ENCODE data around the gene DHX34. TPM values are rescaled to one million over a fixed set of nuclear protein-coding genes. Genes with fewer than 3 reads are reported as not detected.

DHX34 gene
- total and polyA plus RNA-seq, 2 donors (not counting 1 experiment from before 2014, with no cell fraction given), result 2.6 to 8.3 TPM

DNA sequence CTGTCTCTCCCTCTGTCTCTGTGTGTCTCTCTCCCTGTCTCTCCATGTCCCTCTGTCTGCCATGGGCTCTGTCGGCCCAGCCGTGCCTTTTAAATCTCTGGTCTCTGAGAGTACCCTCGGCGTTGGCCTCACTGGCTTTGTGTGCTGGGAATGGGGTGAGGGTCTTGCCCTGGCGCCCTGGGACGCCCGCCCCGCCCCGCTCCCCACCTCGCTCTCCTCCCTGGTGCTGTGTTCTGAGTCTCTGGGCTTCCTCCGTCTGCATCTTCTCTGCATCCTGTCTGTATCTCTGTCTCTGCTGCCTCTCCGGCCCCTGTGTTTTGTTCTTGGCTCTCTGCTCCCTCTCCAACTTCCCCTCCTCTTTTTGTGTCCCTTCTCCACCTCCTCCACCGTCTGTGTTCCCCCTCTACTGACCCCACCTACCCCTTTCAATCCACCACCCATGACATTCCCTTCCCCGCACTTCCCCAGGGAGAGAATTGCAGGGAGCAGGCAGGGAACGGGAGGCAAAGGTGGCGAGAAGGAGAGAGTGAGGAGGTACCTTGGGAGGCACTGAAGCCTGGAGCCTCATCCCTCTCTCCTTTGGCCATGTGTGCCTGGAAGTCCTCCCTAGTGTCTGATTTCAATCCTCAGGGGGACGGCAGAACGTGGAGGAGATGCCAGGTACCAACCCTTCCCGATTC is 74.2 kb downstream of the DHX34 start:
- Histone ChIP-seq H4K20me1 (ENCODE audit: control insufficient read depth, extremely low read depth, insufficient read depth, low read length) (no peaks in the 10 kb centered on the region), H3K4me2 (ENCODE audit: extremely low read depth, insufficient read depth, low read length) (no peak overlapping the region), H3K79me2 (ENCODE audit: control insufficient read depth, insufficient read depth, low read length) (no peaks in the 10 kb centered on the region), H3K27ac (ENCODE audit: insufficient read depth, low read length) (no peak overlapping the region), H3K36me3 (ENCODE audit: control insufficient read depth, insufficient read depth, low read length) (no peaks in the 10 kb centered on the region), H3K4me1 (ENCODE audit: control insufficient read depth, extremely low read depth, insufficient read depth, low read length) (peaks cover 7% of the 10 kb centered on the region), H3K9me3 (ENCODE audit: control insufficient read depth, insufficient read depth, low read depth, low read length) (no peaks in the 10 kb centered on the region), H2AFZ (ENCODE audit: low read length) (no peak overlapping the region), H3K27me3 (ENCODE audit: control insufficient read depth, insufficient read depth, low read length) (peaks cover 44% of the 10 kb centered on the region), H3K4me3 (replicated peaks in 1 of 4; ENCODE audit: control extremely low read depth in 1 of 4, insufficient read depth in 1 of 4, low read depth in 3 of 4, low read length in 4 of 4) (no peak overlapping the region), H3K9ac (ENCODE audit: insufficient read depth, low read length) (no peak overlapping the region)
- DNase-seq (ENCODE audit: low read depth in 2 of 2), result no peak
- TF ChIP-seq EZH2 (IDR thresholded peaks at IDR 0.05; ENCODE audit: low read length, missing control alignments), result peak; percentile 75
- TF ChIP-seq, protein P1, sequence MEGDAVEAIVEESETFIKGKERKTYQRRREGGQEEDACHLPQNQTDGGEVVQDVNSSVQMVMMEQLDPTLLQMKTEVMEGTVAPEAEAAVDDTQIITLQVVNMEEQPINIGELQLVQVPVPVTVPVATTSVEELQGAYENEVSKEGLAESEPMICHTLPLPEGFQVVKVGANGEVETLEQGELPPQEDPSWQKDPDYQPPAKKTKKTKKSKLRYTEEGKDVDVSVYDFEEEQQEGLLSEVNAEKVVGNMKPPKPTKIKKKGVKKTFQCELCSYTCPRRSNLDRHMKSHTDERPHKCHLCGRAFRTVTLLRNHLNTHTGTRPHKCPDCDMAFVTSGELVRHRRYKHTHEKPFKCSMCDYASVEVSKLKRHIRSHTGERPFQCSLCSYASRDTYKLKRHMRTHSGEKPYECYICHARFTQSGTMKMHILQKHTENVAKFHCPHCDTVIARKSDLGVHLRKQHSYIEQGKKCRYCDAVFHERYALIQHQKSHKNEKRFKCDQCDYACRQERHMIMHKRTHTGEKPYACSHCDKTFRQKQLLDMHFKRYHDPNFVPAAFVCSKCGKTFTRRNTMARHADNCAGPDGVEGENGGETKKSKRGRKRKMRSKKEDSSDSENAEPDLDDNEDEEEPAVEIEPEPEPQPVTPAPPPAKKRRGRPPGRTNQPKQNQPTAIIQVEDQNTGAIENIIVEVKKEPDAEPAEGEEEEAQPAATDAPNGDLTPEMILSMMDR (conservative IDR thresholded peaks at IDR 0.05 in 1 of 2, IDR thresholded peaks at IDR 0.05 in 1 of 2; ENCODE audit: low read depth in 1 of 2, low read length in 2 of 2), result no peak

DNA sequence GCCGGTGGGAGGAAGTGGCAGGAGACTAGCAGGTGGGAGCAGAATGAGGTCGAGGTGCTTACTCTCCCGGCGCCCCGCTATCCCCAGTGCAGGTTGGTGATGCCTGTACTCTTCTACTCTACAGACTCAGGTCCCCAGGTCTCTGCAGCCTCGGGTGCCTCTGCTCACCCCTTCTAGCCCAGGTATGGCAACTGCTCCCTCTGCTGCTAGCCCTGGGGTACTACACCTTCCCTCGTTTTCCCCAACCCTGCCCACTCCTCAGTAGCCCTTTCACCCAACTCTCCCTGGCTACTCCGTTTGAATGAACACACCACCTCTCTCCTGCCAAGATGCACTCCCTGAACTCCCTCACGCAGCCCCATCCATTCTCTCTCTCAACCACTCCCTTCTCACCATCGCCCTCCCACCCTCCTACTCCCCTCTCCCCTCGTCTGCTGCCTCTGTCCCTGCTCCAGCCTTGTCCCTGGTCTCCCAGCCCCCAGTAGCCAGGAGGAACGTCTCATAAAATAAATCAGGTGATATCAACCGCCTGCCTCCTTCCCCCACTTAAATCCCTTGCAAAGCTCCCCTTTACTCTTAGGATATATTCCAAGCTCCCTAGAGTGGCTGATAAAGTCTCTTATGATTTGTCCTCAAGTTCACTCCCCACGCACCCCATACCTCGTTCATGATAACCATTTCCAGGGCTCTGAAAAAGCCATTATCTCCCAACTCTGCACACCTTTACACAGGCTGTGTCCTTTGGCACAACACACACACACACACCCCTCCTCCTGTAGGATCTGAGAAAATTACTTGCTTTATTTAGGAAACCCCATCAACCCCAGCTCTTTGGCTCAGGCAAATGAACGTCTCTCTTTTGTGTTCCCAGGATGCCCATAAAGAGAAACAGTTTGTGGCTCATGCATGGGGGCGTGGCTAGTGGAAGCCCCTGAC is 78.4 kb downstream of the DHX34 start:
- H4K20me1 ChIP-seq (ENCODE audit: control insufficient read depth, extremely low read depth, insufficient read depth, low read length), result no peaks in the 10 kb centered on the region
- peak overlapping the region; percentile 95 for H3K4me2 ChIP-seq (ENCODE audit: extremely low read depth, insufficient read depth, low read length)
- no peaks in the 10 kb centered on the region for H3K79me2 ChIP-seq (ENCODE audit: control insufficient read depth, insufficient read depth, low read length)
- DNase-seq (ENCODE audit: low read depth in 2 of 2), result peak; percentile 36 to 45
- peaks cover 14% of the 10 kb centered on the region for H3K27me3 ChIP-seq (ENCODE audit: control insufficient read depth, insufficient read depth, low read length)
- H3K4me1 ChIP-seq (ENCODE audit: control insufficient read depth, extremely low read depth, insufficient read depth, low read length), result peaks cover 14% of the 10 kb centered on the region
- peak overlapping the region; percentile 45 for H2AFZ ChIP-seq (ENCODE audit: low read length)
- H3K36me3 ChIP-seq (ENCODE audit: control insufficient read depth, insufficient read depth, low read length), result no peaks in the 10 kb centered on the region
- no peaks in the 10 kb centered on the region for H3K9me3 ChIP-seq (ENCODE audit: control insufficient read depth, insufficient read depth, low read depth, low read length)
- peak overlapping the region; percentile 15 to 47 (median 35) for H3K4me3 ChIP-seq (replicated peaks in 1 of 4; ENCODE audit: control extremely low read depth in 1 of 4, insufficient read depth in 1 of 4, low read depth in 3 of 4, low read length in 4 of 4)
- TF ChIP-seq, protein P1 (conservative IDR thresholded peaks at IDR 0.05 in 1 of 2, IDR thresholded peaks at IDR 0.05 in 1 of 2; ENCODE audit: low read depth in 1 of 2, low read length in 2 of 2), result peak; percentile 91
- no peak for TF ChIP-seq EZH2 (IDR thresholded peaks at IDR 0.05; ENCODE audit: low read length, missing control alignments)
- H3K27ac ChIP-seq (ENCODE audit: insufficient read depth, low read length), result peak overlapping the region; percentile 38
- H3K9ac ChIP-seq (ENCODE audit: insufficient read depth, low read length), result no peak overlapping the region

Measured in fibroblast of lung (primary cell).